GM13976 (cell line): ENCODE measurements around the gene BRD9.
A peak's percentile ranks its signal among the peaks of the same experiment; 100 is the strongest.
"Not testable (repeated sequence)": the region's sequence is repeated elsewhere in the genome, so short reads cannot be mapped to it uniquely, and the experiment has no call there.

Experiments
- DNase-seq: peaks from one replicate; pipeline ENCODE4 v3.0.0; 2012; ENCODE audit warnings: low spot score
- CTCF ChIP-seq: IDR thresholded peaks from 2 replicates; pipeline ENCODE4 v1.5.1; 2012; ENCODE audit warnings: borderline replicate concordance, mild to moderate bottlenecking; ENCODE audit not compliant: insufficient read depth; ENCODE audit errors: extremely low read depth, missing control alignments, control extremely low read depth
- in situ Hi-C: fragments of 300-500 bp; cut with MboI; formaldehyde crosslinking; loops from one replicate; pipeline ENCODE4 v1.12.0; 2022; ENCODE audit warnings: low sequenced_read_pairs, mixed read lengths, inconsistent platforms; ENCODE audit not compliant: unreplicated experiment

BRD9 gene

GRCh38 chr5:851553-851952 lies 41.0 kb downstream of the BRD9 start:
- DNase-seq = no peak
- in situ Hi-C loops = no loop called here
- TF ChIP-seq CTCF = no peak

GRCh38 chr5:851076-851475 lies 41.5 kb downstream of the BRD9 start:
- in situ Hi-C loops = no loop called here
- no peak for DNase-seq
- TF ChIP-seq CTCF = no peak

- DNase-seq = no peak
- no peak for TF ChIP-seq CTCF
- in situ Hi-C loops = no loop called here
Measured at GRCh38 chr5:850511-851006, 42.0 kb downstream of the BRD9 start, which contains the start of gene ZDHHC11. Gene ZDHHC11 (minus strand): TSS chr5:850986. CDS start chr5:850602, 384 bp downstream.

- in situ Hi-C loops = loop anchor here (25.0 kb wide), 1 partner anchor 112 kb away; no protein-coding TSS in a partner anchor
- TF ChIP-seq CTCF = no peak
- DNase-seq = no peak
Measured at GRCh38 chr5:849651-850301, 42.8 kb downstream of the BRD9 start.

GRCh38 chr5:848671-849111 lies 43.9 kb downstream of the BRD9 start:
- no peak for DNase-seq
- in situ Hi-C loops = loop anchor here (25.0 kb wide), 1 partner anchor 111 kb away; no protein-coding TSS in a partner anchor
- TF ChIP-seq CTCF = no peak

- DNase-seq = not testable (repeated sequence)
- in situ Hi-C loops = loop anchor here (25.0 kb wide), 1 partner anchor 110 kb away; no protein-coding TSS in a partner anchor
Measured at GRCh38 chr5:847736-848135, 44.9 kb downstream of the BRD9 start.

- DNase-seq = not testable (repeated sequence)
- in situ Hi-C loops = loop anchor here (25.0 kb wide), 1 partner anchor 110 kb away; no protein-coding TSS in a partner anchor
Measured at GRCh38 chr5:847212-847611, 45.4 kb downstream of the BRD9 start.

GRCh38 chr5:846602-847091 lies 46.0 kb downstream of the BRD9 start:
- DNase-seq = peak; percentile 57
- in situ Hi-C loops = loop anchor here (25.0 kb wide), 1 partner anchor 109 kb away; no protein-coding TSS in a partner anchor

GRCh38 chr5:845676-846601 lies 46.7 kb downstream of the BRD9 start:
- in situ Hi-C loops = loop anchor here (25.0 kb wide), 1 partner anchor 109 kb away; no protein-coding TSS in a partner anchor
- DNase-seq = not testable (repeated sequence)

GRCh38 chr5:845031-845675 lies 47.4 kb downstream of the BRD9 start:
- not testable (repeated sequence) for DNase-seq
- in situ Hi-C loops = loop anchor here (25.0 kb wide), 1 partner anchor 108 kb away; no protein-coding TSS in a partner anchor
